Stomach (tissue), 4 donors: ENCODE measurements around the gene TMEM222.

Experiments
- EP300 ChIP-seq: sonication (generic); formaldehyde crosslinking; IDR thresholded peaks from one replicate; pipeline ENCODE4 v1.6.1; 2017; ENCODE audit warnings: antibody characterized with exemption
- POLR2A ChIP-seq, 4 donors: fragments of 450-650 bp; IDR thresholded peaks; one replicate each; pipeline ENCODE4 v1.6.1; 2016; ENCODE audit warnings: antibody characterized with exemption in 4 of 4, control low read depth in 2 of 4, mild to moderate bottlenecking in 1 of 4, moderate library complexity in 1 of 4

DNA sequence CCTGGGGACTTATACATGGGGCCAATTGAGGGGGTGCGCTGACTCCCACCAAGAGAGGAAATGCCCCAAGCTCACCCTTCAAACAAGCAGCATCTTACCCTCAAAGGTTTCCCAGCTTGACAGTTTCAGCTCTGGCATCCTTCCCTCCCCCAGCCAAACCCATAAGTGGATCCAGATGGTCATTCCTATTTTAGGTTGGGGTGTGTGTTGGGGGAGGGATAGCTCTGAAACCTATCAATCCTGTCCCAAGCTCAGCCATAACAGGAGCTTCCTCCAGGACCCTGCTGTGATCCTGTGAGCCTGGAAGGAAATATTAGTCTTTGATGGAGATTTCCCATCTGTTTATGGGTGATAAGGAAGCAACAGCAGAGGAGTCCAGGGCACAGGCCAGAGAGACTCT is 3.4 kb upstream of the TMEM222 start:
- TF ChIP-seq POLR2A (IDR thresholded peaks at IDR 0.05) (no peak), EP300 (no peak)
